Activated T-cell treated with anti-CD3 and anti-CD28 coated beads, Interleukin-2, amount 50 U/mL, for 72 hours (primary cell): Measurements from ENCODE around the gene SMC6. TPM values are rescaled to one million over a fixed set of nuclear protein-coding genes. Genes with fewer than 3 reads are reported as not detected.

Experiments used
- ATAC-seq, 2 donors: fragments of 150-1000 bp; cut with Tn5 transposase; replicated peaks in 1 of 2; 2 replicates each; pipeline ENCODE4 v1.10.0; 2021; ENCODE audit warnings: moderate library complexity in 2 of 2, mild to moderate bottlenecking in 1 of 2
- DNase-seq, 2 donors: peaks; one replicate each; pipeline ENCODE4 v3.0.0; 2021 to 2022; ENCODE audit warnings: mixed read lengths in 1 of 2
- H3K27ac Mint-ChIP-seq: one replicate; pipeline ENCODE4 v1.8.0; 2022; ENCODE audit warnings: mild to moderate bottlenecking, moderate library complexity, mixed read lengths
- H3K27me3 Mint-ChIP-seq: one replicate; pipeline ENCODE4 v1.8.0; 2022; ENCODE audit warnings: low read depth, mixed read lengths
- H3K36me3 Mint-ChIP-seq, 2 donors: one replicate each; pipeline ENCODE4 v1.8.0; 2022; ENCODE audit warnings: mixed read lengths in 2 of 2, mild to moderate bottlenecking in 1 of 2; ENCODE audit not compliant: insufficient read depth in 2 of 2
- H3K4me1 Mint-ChIP-seq: one replicate; pipeline ENCODE4 v1.8.0; 2022; ENCODE audit warnings: low read depth, mixed read lengths
- H3K4me3 Mint-ChIP-seq, 2 donors: one replicate each; pipeline ENCODE4 v1.8.0; 2022; ENCODE audit warnings: mild to moderate bottlenecking in 2 of 2, mixed read lengths in 2 of 2, moderate library complexity in 2 of 2
- H3K9me3 Mint-ChIP-seq, 2 donors: one replicate each; pipeline ENCODE4 v1.8.0; 2022; ENCODE audit warnings: mixed read lengths in 2 of 2
- total RNA-seq, 2 donors: library from RNA; stranded (reverse); gene quantifications; one replicate each; pipeline ENCODE4 v1.2.3, GENCODE V29; 2022

The SMC6 gene
- total RNA-seq, 2 donors from 2014 or later = 25.1 to 31.0 TPM

- ATAC-seq (no peak), DNase-seq (no peak)
- Mint-ChIP-seq H3K9me3 (no peaks in the 10 kb centered on the region), H3K4me1 (peaks cover 23% of the 10 kb centered on the region), H3K4me3 (no peak overlapping the region), H3K36me3 (peaks cover 5 to 16% of the 10 kb centered on the region in 2 donors), H3K27me3 (no peaks in the 10 kb centered on the region), H3K27ac (no peak overlapping the region)
Observed at GRCh38 chr2:17757321-17757720, 3.7 kb upstream of the SMC6 start.

- Mint-ChIP-seq H3K27ac (no peak overlapping the region), H3K4me1 (peaks cover 30% of the 10 kb centered on the region), H3K27me3 (no peaks in the 10 kb centered on the region), H3K4me3 (no peak overlapping the region), H3K36me3 (peaks cover 5 to 13% of the 10 kb centered on the region in 2 donors), H3K9me3 (no peaks in the 10 kb centered on the region)
- ATAC-seq = no peak
- no peak for DNase-seq
Observed at GRCh38 chr2:17756668-17757067, 3.1 kb upstream of the SMC6 start.

- H3K9me3 Mint-ChIP-seq = no peaks in the 10 kb centered on the region
- peak overlapping the region; percentile 84 to 98 for H3K4me3 Mint-ChIP-seq
- H3K4me1 Mint-ChIP-seq = peaks cover 35% of the 10 kb centered on the region
- no peak for DNase-seq
- no peak for ATAC-seq
- no peaks in the 10 kb centered on the region for H3K27me3 Mint-ChIP-seq
- H3K27ac Mint-ChIP-seq = peak overlapping the region; percentile 100
- peaks cover 3 to 5% of the 10 kb centered on the region in 2 donors for H3K36me3 Mint-ChIP-seq
Observed at GRCh38 chr2:17754773-17755425, 1.3 kb upstream of the SMC6 start.

GRCh38 chr2:17752892-17753802, 463 bp downstream of the SMC6 start:
- peak; percentile 52 to 59 for DNase-seq
- Mint-ChIP-seq H3K27ac (peak overlapping the region; percentile 100), H3K9me3 (no peaks in the 10 kb centered on the region)

GRCh38 chr2:17752246-17752645, 1.4 kb downstream of the SMC6 start:
- Mint-ChIP-seq H3K4me3 (peak overlapping the region; percentile 84 to 98), H3K4me1 (peaks cover 37% of the 10 kb centered on the region), H3K9me3 (no peaks in the 10 kb centered on the region), H3K27ac (peak overlapping the region; percentile 94), H3K36me3 (peaks cover 3 to 5% of the 10 kb centered on the region in 2 donors), H3K27me3 (no peaks in the 10 kb centered on the region)
- DNase-seq (no peak), ATAC-seq (no peak)

More at GRCh38 chr2:17752892-17753802, 463 bp downstream of the SMC6 start:
- Mint-ChIP-seq H3K4me3 (peak overlapping the region; percentile 84 to 98), H3K27me3 (no peaks in the 10 kb centered on the region), H3K4me1 (peaks cover 37% of the 10 kb centered on the region), H3K36me3 (peaks cover 3 to 5% of the 10 kb centered on the region in 2 donors)
- peak; percentile 59 to 71 for ATAC-seq

GRCh38 chr2:17749753-17750438, 3.7 kb downstream of the SMC6 start:
- no peaks in the 10 kb centered on the region for H3K9me3 Mint-ChIP-seq
- H3K27me3 Mint-ChIP-seq = no peaks in the 10 kb centered on the region
- H3K4me3 Mint-ChIP-seq = peak overlapping the region in 1 of 2 donors; percentile 57
- ATAC-seq (no peak), DNase-seq (no peak)
- peaks cover 24% of the 10 kb centered on the region for H3K4me1 Mint-ChIP-seq
- H3K36me3 Mint-ChIP-seq = peaks cover 3 to 5% of the 10 kb centered on the region in 2 donors
- peak overlapping the region; percentile 23 for H3K27ac Mint-ChIP-seq

- DNase-seq (no peak), ATAC-seq (no peak)
- no peaks in the 10 kb centered on the region for H3K27me3 Mint-ChIP-seq
- H3K4me3 Mint-ChIP-seq = no peak overlapping the region
- peaks cover 2 to 4% of the 10 kb centered on the region in 2 donors for H3K36me3 Mint-ChIP-seq
- no peaks in the 10 kb centered on the region for H3K9me3 Mint-ChIP-seq
- peaks cover 21% of the 10 kb centered on the region for H3K4me1 Mint-ChIP-seq
- H3K27ac Mint-ChIP-seq = no peak overlapping the region
Observed at GRCh38 chr2:17748745-17749144, 4.9 kb downstream of the SMC6 start.

- H3K36me3 Mint-ChIP-seq = peaks cover 0 to 4% of the 10 kb centered on the region in 2 donors
- H3K4me3 Mint-ChIP-seq = no peak overlapping the region
- no peaks in the 10 kb centered on the region for H3K27me3 Mint-ChIP-seq
- H3K9me3 Mint-ChIP-seq = no peaks in the 10 kb centered on the region
- DNase-seq (no peak), ATAC-seq (no peak)
- H3K27ac Mint-ChIP-seq = no peak overlapping the region
- peaks cover 19% of the 10 kb centered on the region for H3K4me1 Mint-ChIP-seq
Observed at GRCh38 chr2:17747684-17748452, 5.7 kb downstream of the SMC6 start.

- no peak for ATAC-seq
- H3K4me1 Mint-ChIP-seq = no peaks in the 10 kb centered on the region
- DNase-seq = no peak
- no peak overlapping the region for H3K4me3 Mint-ChIP-seq
- H3K27ac Mint-ChIP-seq = no peak overlapping the region
- no peaks in the 10 kb centered on the region for H3K27me3 Mint-ChIP-seq
- peaks cover 10 to 15% of the 10 kb centered on the region in 2 donors for H3K36me3 Mint-ChIP-seq
- H3K9me3 Mint-ChIP-seq = no peaks in the 10 kb centered on the region
Observed at GRCh38 chr2:17740203-17740602, 13.4 kb downstream of the SMC6 start.

GRCh38 chr2:17736989-17737388, 16.6 kb downstream of the SMC6 start:
- H3K27ac Mint-ChIP-seq = no peak overlapping the region
- no peak for ATAC-seq
- peaks cover 11 to 13% of the 10 kb centered on the region in 2 donors for H3K36me3 Mint-ChIP-seq
- H3K9me3 Mint-ChIP-seq = no peaks in the 10 kb centered on the region
- no peak overlapping the region for H3K4me3 Mint-ChIP-seq
- H3K27me3 Mint-ChIP-seq = no peaks in the 10 kb centered on the region
- no peaks in the 10 kb centered on the region for H3K4me1 Mint-ChIP-seq
- DNase-seq = no peak

GRCh38 chr2:17735864-17736263, 17.7 kb downstream of the SMC6 start:
- no peak for DNase-seq
- Mint-ChIP-seq H3K36me3 (peaks cover 8 to 15% of the 10 kb centered on the region in 2 donors), H3K4me1 (no peaks in the 10 kb centered on the region), H3K4me3 (no peak overlapping the region), H3K27me3 (no peaks in the 10 kb centered on the region), H3K27ac (no peak overlapping the region), H3K9me3 (no peaks in the 10 kb centered on the region)
- no peak for ATAC-seq

GRCh38 chr2:17733599-17733998, 20.0 kb downstream of the SMC6 start:
- peaks cover 0 to 14% of the 10 kb centered on the region in 2 donors for H3K36me3 Mint-ChIP-seq
- ATAC-seq (no peak), DNase-seq (no peak)
- H3K27ac Mint-ChIP-seq = no peak overlapping the region
- no peaks in the 10 kb centered on the region for H3K4me1 Mint-ChIP-seq
- H3K9me3 Mint-ChIP-seq = no peaks in the 10 kb centered on the region
- no peak overlapping the region for H3K4me3 Mint-ChIP-seq
- no peaks in the 10 kb centered on the region for H3K27me3 Mint-ChIP-seq
